Heart left ventricle (tissue), 13 donors: Measurements from ENCODE around the gene DTNA.

Source experiments
- POLR2A ChIP-seq, 2 donors: fragments of 450-650 bp; IDR thresholded peaks; one replicate each; pipeline ENCODE4 v1.6.1; 2017; ENCODE audit warnings: antibody characterized with exemption in 2 of 2, mild to moderate bottlenecking in 2 of 2, moderate library complexity in 2 of 2
- TF ChIP-seq, protein P1 (sequence below), 12 donors: fragments of 200-600 bp; sonication (generic) in 4 of 12; IDR thresholded peaks; one replicate each; pipeline versions ENCODE4 v1.5.0 to v1.8.0; 2018 to 2022; ENCODE audit warnings: antibody characterized with exemption in 12 of 12, mild to moderate bottlenecking in 5 of 12
- donor health status: ischemic (EF 13 %, LVEDD 7.1; RV severe dilation, severe dysfunction).
- donor health status: DM: no; HTN: yes; CAD: no.
- donor health status: DM: no; HTN: no; CAD: no.
- donor health status: ischemic (EF 25% LVEDD 6.9; RV normal size, moderate dysfunction).
- donor health status: ischemic (EF 25% LVEDD 5.7; RV mildly dilated, moderate dysfunction).
- donor health status: ischemic (EF 35%, LVEDD 5.7; RV mildly dilated, moderate dysfunction).
- donor health status: nonischemic (EF 11% LVEDD 7.7; RV severe dilation, severe dysfunction).
- donor health status: DM: yes; HTN: yes; CAD: no.
- donor health status: PGD.
- donor health status: ischemic (EF 29% LVEDD 5.4; RV normal size, mild dysfunction).
- donor health status: nonischemic (EF 23%, LVEDD 6.1; RV moderate dilation, normal function).

DNA sequence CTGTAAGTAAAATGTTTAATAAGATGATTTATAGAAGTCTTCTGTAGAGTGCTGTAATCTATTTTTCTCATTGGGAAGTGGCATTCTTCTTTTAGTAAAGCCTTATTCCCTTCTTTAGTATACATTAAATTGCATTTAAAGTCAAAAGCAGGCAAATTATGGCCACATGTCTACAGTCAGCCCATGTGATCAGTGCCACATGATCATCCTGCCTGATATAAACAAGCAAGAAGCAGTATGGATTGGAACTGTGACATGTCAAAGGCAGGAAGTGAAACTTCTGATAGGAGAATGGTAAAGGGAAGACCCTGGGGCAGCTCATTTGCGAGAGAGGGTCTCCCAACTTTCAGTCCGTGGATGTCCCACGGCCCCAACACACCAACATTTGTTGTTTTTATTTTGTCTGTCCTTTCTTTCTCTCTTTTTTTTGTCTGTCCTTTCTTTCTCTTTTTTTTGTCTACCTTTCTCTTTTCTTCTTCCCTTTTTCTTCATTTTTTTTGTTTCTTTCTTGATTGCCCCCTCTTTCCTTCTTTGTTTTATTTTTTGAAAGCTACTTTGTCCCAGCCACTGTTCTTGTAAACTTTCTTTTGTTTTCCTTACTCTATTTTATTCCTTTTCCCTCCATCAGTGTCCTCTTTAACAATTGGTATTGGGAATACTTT lies 154.9 kb downstream of the DTNA start:
- TF ChIP-seq, protein P1, sequence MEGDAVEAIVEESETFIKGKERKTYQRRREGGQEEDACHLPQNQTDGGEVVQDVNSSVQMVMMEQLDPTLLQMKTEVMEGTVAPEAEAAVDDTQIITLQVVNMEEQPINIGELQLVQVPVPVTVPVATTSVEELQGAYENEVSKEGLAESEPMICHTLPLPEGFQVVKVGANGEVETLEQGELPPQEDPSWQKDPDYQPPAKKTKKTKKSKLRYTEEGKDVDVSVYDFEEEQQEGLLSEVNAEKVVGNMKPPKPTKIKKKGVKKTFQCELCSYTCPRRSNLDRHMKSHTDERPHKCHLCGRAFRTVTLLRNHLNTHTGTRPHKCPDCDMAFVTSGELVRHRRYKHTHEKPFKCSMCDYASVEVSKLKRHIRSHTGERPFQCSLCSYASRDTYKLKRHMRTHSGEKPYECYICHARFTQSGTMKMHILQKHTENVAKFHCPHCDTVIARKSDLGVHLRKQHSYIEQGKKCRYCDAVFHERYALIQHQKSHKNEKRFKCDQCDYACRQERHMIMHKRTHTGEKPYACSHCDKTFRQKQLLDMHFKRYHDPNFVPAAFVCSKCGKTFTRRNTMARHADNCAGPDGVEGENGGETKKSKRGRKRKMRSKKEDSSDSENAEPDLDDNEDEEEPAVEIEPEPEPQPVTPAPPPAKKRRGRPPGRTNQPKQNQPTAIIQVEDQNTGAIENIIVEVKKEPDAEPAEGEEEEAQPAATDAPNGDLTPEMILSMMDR (IDR thresholded peaks at IDR 0.05) = no peak
- no peak for TF ChIP-seq POLR2A (IDR thresholded peaks at IDR 0.05)
